Endothelial cell of umbilical vein (primary cell): ENCODE data around the gene SEC31A.

ENCODE experiments used
- CTCF ChIP-seq, 2 donors: IDR thresholded peaks; 1 replicate in 1 of 2; 2 replicates in 1 of 2; pipeline ENCODE4 v1.5.1; 2011; ENCODE audit warnings: low read length in 2 of 2, mild to moderate bottlenecking in 2 of 2, moderate library complexity in 2 of 2, control low read depth in 1 of 2, inconsistent platforms in 1 of 2, low read depth in 1 of 2; ENCODE audit not compliant: insufficient read depth in 1 of 2; ENCODE audit errors: extremely low read depth in 1 of 2
- FOS ChIP-seq: IDR thresholded peaks from 2 replicates; pipeline ENCODE4 v1.6.1; 2011; ENCODE audit warnings: mild to moderate bottlenecking, low read length, moderate library complexity, borderline replicate concordance; ENCODE audit not compliant: insufficient read depth
- MAX ChIP-seq: IDR thresholded peaks from 2 replicates; pipeline ENCODE4 v1.6.1; 2011; ENCODE audit not compliant: insufficient read depth, insufficient read length
- MYC ChIP-seq: IDR thresholded peaks from one replicate; pipeline ENCODE4 v1.6.1; 2011; ENCODE audit warnings: mild to moderate bottlenecking, low read depth, low read length
- POLR2A ChIP-seq: IDR thresholded peaks from 2 replicates; pipeline ENCODE4 v1.6.1; 2012; ENCODE audit warnings: low read depth, mild to moderate bottlenecking, control low read depth, low read length
- POLR2AphosphoS5 ChIP-seq: IDR thresholded peaks from 2 replicates; pipeline ENCODE4 v1.6.1; 2012; ENCODE audit warnings: low read depth, mild to moderate bottlenecking, control low read depth, low read length, moderate library complexity; ENCODE audit not compliant: insufficient read depth

GRCh38 chr4:82776925-82777542, 113.9 kb downstream of the SEC31A start:
- no peak for TF ChIP-seq POLR2AphosphoS5
- no peak for TF ChIP-seq POLR2A
- TF ChIP-seq CTCF (IDR thresholded peaks at IDR 0.05; ENCODE audit: extremely low read depth in 1 of 2, insufficient read depth in 1 of 2, low read depth in 1 of 2, low read length in 2 of 2): no peak
- no peak for TF ChIP-seq MAX
- TF ChIP-seq FOS: no peak
- TF ChIP-seq MYC: no peak
